HepG2 (cell line): Measurements from ENCODE around the gene ERV3-1. TPM values are rescaled to one million over a fixed set of nuclear protein-coding genes. Genes with fewer than 3 reads are reported as not detected.

Source experiments
- AFF4 ChIP-seq: sonication (generic); formaldehyde crosslinking; IDR thresholded peaks from 2 replicates; pipeline ENCODE4 v1.4.0; 2020; ENCODE audit warnings: missing genetic modification reagents
- ATF3 ChIP-seq: sonication (generic); formaldehyde crosslinking; IDR thresholded peaks from 2 replicates; pipeline ENCODE4 v1.4.0; 2020; ENCODE audit warnings: missing genetic modification reagents
- BORCS8-MEF2B ChIP-seq: sonication (generic); formaldehyde crosslinking; IDR thresholded peaks from 2 replicates; pipeline ENCODE4 v1.8.0; 2022; ENCODE audit warnings: mild to moderate bottlenecking, missing genetic modification reagents
- HDAC2 ChIP-seq: sonication (generic); formaldehyde crosslinking; IDR thresholded peaks from 2 replicates; pipeline ENCODE4 v1.4.0; 2020; ENCODE audit warnings: missing genetic modification reagents
- POLR2AphosphoS5 ChIP-seq: IDR thresholded peaks from 2 replicates; pipeline ENCODE4 v1.6.1; 2012; ENCODE audit warnings: low read depth, low read length
- SKI ChIP-seq: fragments of 450-650 bp; IDR thresholded peaks from one replicate; pipeline ENCODE4 v1.6.1; 2018; ENCODE audit warnings: mild to moderate bottlenecking; ENCODE audit not compliant: partially characterized antibody
- U2AF1 ChIP-seq: fragments of 200-400 bp; formaldehyde crosslinking; optimal IDR thresholded peaks from 2 replicates; pipeline ENCODE3; 2017; ENCODE audit warnings: mild to moderate bottlenecking, low read depth, low read length
- ZFP36L2 ChIP-seq: sonication (generic); formaldehyde crosslinking; IDR thresholded peaks from 2 replicates; pipeline ENCODE4 v1.4.0; 2020; ENCODE audit warnings: missing genetic modification reagents
- ZGPAT ChIP-seq: IDR thresholded peaks from 2 replicates; pipeline ENCODE4 v1.6.1; 2016; ENCODE audit warnings: mild to moderate bottlenecking
- ZNF746 ChIP-seq: sonication (generic); formaldehyde crosslinking; IDR thresholded peaks from 2 replicates; pipeline ENCODE4 v1.8.0; 2022; ENCODE audit warnings: mild to moderate bottlenecking, missing genetic modification reagents
- ZNF749 ChIP-seq: sonication (generic); formaldehyde crosslinking; IDR thresholded peaks from 2 replicates; pipeline ENCODE4 v1.8.0; 2022; ENCODE audit warnings: mild to moderate bottlenecking, missing genetic modification reagents, moderate library complexity, borderline replicate concordance
- ZSCAN25 ChIP-seq: sonication (generic); formaldehyde crosslinking; IDR thresholded peaks from 2 replicates; pipeline ENCODE4 v1.8.0; 2022; ENCODE audit warnings: mild to moderate bottlenecking, missing genetic modification reagents
- polyA plus RNA-seq, 8 experiments: library from polyadenylated mRNA; depleted of rRNA in 3 of 8; stranded (reverse) in 7 of 8; unstranded in 1 of 8; fragments of >200 nt; fragmentation: Illumina TruSeq in 4 of 8; extraction: Trizol in 4 of 8; gene quantifications; 2 replicates each; pipeline versions ENCODE4 v1.2.1 to v1.2.3, GENCODE V29; 2011 to 2016; ENCODE audit warnings: low read depth in 4 of 8, missing spikeins in 1 of 8, mixed read lengths in 1 of 8; ENCODE audit not compliant: insufficient read depth in 1 of 8
- total RNA-seq, 5 experiments: library from RNA; depleted of rRNA; stranded (reverse); fragments of >200 nt; fragmentation: Illumina TruSeq; extraction: Trizol; gene quantifications; 2 replicates each; pipeline ENCODE4 v1.2.3, GENCODE V29; 2016; ENCODE audit warnings: low read depth in 1 of 5

The ERV3-1 gene
- total and polyA plus RNA-seq, 2 of the 13 experiments (the other 11 are each of a cell fraction or from before 2014, with no cell fraction given): 20.4 to 86.3 TPM

- TF ChIP-seq BORCS8-MEF2B (CRISPR knock-in tag): no peak
- no peak for TF ChIP-seq POLR2AphosphoS5
- TF ChIP-seq ZNF749: no peak
- no peak for TF ChIP-seq ZGPAT
- no peak for TF ChIP-seq ZNF746
- no peak for TF ChIP-seq HDAC2
- TF ChIP-seq U2AF1: no peak
- TF ChIP-seq AFF4 (CRISPR knock-in tag): no peak; the same call in 1 of the 2 replicates
- no peak for TF ChIP-seq ATF3 (CRISPR knock-in tag)
- TF ChIP-seq SKI: no peak
- TF ChIP-seq ZFP36L2 (CRISPR knock-in tag): no peak
- no peak for TF ChIP-seq ZSCAN25 (CRISPR knock-in tag)
These were observed 1.9 kb downstream of the ERV3-1 start (continued) for GRCh38 chr7:65004575-65004974.
